IPS-18a (cell line): ENCODE data around the gene ENAH.
"Not testable (repeated sequence)": the region's sequence is repeated elsewhere in the genome, so short reads cannot be mapped to it uniquely, and the experiment has no call there.

Experiments
- H3K27ac ChIP-seq: one replicate; pipeline ENCODE4 v1.5.1; 2013; ENCODE audit warnings: low read length
- H3K27me3 ChIP-seq: one replicate; pipeline ENCODE4 v1.6.1; 2013; ENCODE audit warnings: mild to moderate bottlenecking, low read length; ENCODE audit not compliant: control insufficient read depth, insufficient read depth
- H3K36me3 ChIP-seq: one replicate; pipeline ENCODE4 v1.6.1; 2013; ENCODE audit warnings: low read depth, low read length; ENCODE audit not compliant: control insufficient read depth
- H3K4me1 ChIP-seq: one replicate; pipeline ENCODE4 v1.6.1; 2013; ENCODE audit warnings: low read depth, low read length; ENCODE audit not compliant: control insufficient read depth
- H3K4me3 ChIP-seq: one replicate; pipeline ENCODE4 v1.5.1; 2013; ENCODE audit warnings: low read length
- H3K9ac ChIP-seq: one replicate; pipeline ENCODE4 v1.6.1; 2013; ENCODE audit warnings: mild to moderate bottlenecking, low read length, moderate library complexity
- H3K9me3 ChIP-seq: one replicate; pipeline ENCODE4 v1.6.1; 2013; ENCODE audit warnings: low read depth, low read length; ENCODE audit not compliant: control insufficient read depth

ENAH gene

GRCh38 chr1:225480825-225481434 lies 172.0 kb downstream of the ENAH start:
- Histone ChIP-seq H3K9ac (no peak overlapping the region), H3K4me3 (no peak overlapping the region), H3K27me3 (no peaks in the 10 kb centered on the region), H3K27ac (no peak overlapping the region), H3K4me1 (no peaks in the 10 kb centered on the region), H3K36me3 (no peaks in the 10 kb centered on the region), H3K9me3 (no peaks in the 10 kb centered on the region)

GRCh38 chr1:225479996-225480720 lies 172.8 kb downstream of the ENAH start:
- H3K9me3 ChIP-seq, result no peaks in the 10 kb centered on the region
- no peaks in the 10 kb centered on the region for H3K4me1 ChIP-seq
- no peak overlapping the region for H3K9ac ChIP-seq
- no peak overlapping the region for H3K27ac ChIP-seq
- H3K4me3 ChIP-seq, result no peak overlapping the region
- no peaks in the 10 kb centered on the region for H3K36me3 ChIP-seq
- no peaks in the 10 kb centered on the region for H3K27me3 ChIP-seq

DNA sequence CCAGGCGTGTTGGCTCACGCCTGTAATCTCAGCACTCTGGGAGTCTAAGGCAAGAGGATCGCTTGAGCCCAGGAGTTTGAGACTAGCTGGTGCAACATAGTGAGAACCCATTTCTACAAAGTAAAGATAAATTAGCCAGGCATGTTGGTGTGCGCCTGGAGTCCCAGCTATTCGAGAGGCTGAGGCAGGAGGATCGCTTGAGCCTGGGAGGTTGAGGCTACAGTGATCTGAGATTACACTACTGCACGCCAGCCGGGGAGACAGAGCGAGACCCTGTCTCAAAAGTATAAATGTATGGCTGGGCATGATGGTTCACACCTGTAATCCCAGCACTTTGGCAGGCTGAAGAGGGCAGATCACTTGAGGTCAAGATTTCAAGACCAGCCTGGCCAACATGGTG lies 173.6 kb downstream of the ENAH start:
- no peaks in the 10 kb centered on the region for H3K36me3 ChIP-seq
- H3K27ac ChIP-seq, result no peak overlapping the region
- no peak overlapping the region for H3K9ac ChIP-seq
- H3K27me3 ChIP-seq, result no peaks in the 10 kb centered on the region
- no peaks in the 10 kb centered on the region for H3K9me3 ChIP-seq
- no peaks in the 10 kb centered on the region for H3K4me1 ChIP-seq
- no peak overlapping the region for H3K4me3 ChIP-seq

GRCh38 chr1:225477296-225477911 lies 175.5 kb downstream of the ENAH start:
- Histone ChIP-seq H3K4me1 (no peaks in the 10 kb centered on the region), H3K9ac (no peak overlapping the region), H3K27me3 (no peaks in the 10 kb centered on the region), H3K4me3 (no peak overlapping the region), H3K27ac (no peak overlapping the region), H3K9me3 (no peaks in the 10 kb centered on the region), H3K36me3 (no peaks in the 10 kb centered on the region)

DNA sequence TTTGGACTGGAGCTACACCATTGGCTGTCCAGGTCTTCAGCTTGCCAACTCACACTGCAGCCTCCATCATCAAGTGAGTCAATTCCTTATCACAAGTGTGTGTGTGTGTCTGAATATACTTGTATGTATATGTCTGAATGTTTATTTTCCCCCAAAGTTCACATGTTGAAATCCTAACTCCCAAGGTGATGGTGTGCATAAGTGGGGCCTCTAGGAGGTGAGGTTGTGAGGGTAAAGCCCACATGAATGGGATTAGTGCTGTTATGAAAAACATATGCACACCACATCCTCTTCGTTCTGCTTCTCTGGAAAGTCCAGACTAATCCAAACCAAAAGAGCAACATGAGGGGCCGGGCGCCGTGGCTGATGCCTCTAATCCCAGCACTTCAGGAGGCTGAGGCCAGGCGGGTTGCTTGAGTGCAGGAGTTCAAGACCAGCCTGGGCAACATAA lies 176.4 kb downstream of the ENAH start:
- H3K27ac ChIP-seq, result no peak overlapping the region
- H3K9ac ChIP-seq, result no peak overlapping the region
- no peaks in the 10 kb centered on the region for H3K36me3 ChIP-seq
- no peaks in the 10 kb centered on the region for H3K4me1 ChIP-seq
- no peaks in the 10 kb centered on the region for H3K9me3 ChIP-seq
- H3K27me3 ChIP-seq, result no peaks in the 10 kb centered on the region
- no peak overlapping the region for H3K4me3 ChIP-seq

DNA sequence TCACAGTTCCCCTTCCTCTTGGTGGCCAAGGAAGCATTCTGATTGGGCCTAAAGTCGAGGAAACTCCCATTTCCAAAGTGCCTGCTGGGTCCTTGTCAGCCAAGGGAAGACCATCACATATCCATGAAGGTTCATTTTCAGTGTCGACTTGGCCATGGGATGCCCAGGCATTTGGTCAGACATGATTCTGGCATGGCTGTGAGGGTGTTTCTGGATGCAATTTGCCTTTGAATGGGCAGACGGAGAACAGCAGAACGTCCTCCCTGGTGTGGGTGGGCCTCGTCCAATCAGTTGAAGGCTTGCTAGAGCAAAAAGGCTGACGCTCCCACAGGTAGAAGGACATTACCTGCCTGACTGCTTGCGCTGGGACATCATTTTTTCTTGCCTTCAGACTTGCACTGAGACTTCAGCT lies 176.8 kb downstream of the ENAH start:
- no peaks in the 10 kb centered on the region for H3K4me1 ChIP-seq
- no peak overlapping the region for H3K4me3 ChIP-seq
- no peaks in the 10 kb centered on the region for H3K27me3 ChIP-seq
- no peaks in the 10 kb centered on the region for H3K36me3 ChIP-seq
- no peak overlapping the region for H3K9ac ChIP-seq
- no peaks in the 10 kb centered on the region for H3K9me3 ChIP-seq
- no peak overlapping the region for H3K27ac ChIP-seq

DNA sequence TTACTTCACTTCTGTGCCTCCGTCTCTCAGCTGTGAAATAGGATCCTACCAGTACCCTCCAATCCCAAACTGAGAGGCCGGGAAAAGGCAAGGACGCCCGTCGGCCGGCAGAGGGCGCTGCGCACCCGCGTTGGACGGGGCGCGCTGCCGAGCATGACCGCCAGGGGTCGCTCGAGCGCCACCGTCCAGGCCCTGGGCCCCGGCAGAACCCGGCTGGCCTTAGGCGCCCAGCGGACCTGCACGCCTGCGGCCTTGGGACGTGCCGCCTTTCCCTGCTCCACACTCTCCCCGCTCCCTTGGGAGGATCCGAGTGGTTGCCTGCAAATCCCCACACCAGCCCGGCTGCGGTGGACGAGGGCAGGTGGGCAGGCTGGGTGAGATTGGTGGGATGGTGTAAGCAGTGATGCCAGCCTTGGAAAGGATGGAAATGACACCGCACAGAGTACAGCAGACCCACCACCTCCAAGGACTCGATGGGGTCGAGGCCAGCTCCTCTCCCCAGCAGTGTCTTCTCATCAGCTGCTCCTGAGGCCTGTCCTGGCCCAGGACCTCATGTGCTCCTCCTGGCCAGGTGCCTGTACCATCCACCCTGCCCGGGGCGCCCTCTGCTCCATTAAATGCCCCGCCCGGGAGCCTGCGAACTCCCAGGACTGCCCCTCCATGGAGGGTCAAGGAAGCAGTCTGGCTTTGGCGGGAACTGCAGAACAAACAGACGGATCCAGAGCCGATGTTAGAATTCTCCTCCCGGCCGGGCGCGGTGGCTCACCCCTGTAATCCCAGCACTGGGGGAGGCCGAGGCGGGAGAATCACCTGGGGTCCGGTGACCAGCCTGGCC lies 177.7 kb downstream of the ENAH start:
- Histone ChIP-seq H3K9ac (no peak overlapping the region), H3K36me3 (no peaks in the 10 kb centered on the region), H3K27ac (no peak overlapping the region), H3K27me3 (no peaks in the 10 kb centered on the region), H3K4me1 (no peaks in the 10 kb centered on the region), H3K9me3 (no peaks in the 10 kb centered on the region), H3K4me3 (no peak overlapping the region)

GRCh38 chr1:225474439-225474985 lies 178.4 kb downstream of the ENAH start:
- H3K27me3 ChIP-seq, result no peaks in the 10 kb centered on the region
- H3K27ac ChIP-seq, result no peak overlapping the region
- H3K9ac ChIP-seq, result no peak overlapping the region
- no peaks in the 10 kb centered on the region for H3K4me1 ChIP-seq
- H3K4me3 ChIP-seq, result no peak overlapping the region
- no peaks in the 10 kb centered on the region for H3K36me3 ChIP-seq
- H3K9me3 ChIP-seq, result no peaks in the 10 kb centered on the region

GRCh38 chr1:225473676-225474438 lies 179.1 kb downstream of the ENAH start:
- not testable (repeated sequence) for H3K9me3 ChIP-seq, H3K27ac ChIP-seq, H3K4me1 ChIP-seq, H3K9ac ChIP-seq, H3K36me3 ChIP-seq, H3K27me3 ChIP-seq, H3K4me3 ChIP-seq

DNA sequence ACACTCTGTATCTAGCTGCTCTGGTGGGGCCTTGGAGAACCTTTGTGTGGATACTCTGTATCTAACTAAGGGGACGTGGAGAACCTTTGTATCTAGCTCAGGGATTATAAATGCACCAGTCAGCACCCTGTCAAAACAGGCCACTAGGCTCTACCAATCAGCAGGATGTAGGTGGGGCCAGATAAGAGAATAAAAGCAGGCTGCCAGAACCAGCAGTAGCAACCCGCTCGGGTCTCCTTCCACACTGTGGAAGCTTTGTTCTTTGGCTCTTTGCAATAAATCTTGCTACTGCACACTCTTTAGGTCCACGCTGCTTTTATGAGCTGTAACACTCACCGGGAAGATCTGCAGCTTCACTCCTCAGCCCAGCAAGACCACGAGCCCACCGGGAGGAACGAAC lies 179.7 kb downstream of the ENAH start:
- not testable (repeated sequence) for H3K9ac ChIP-seq, H3K27me3 ChIP-seq, H3K9me3 ChIP-seq, H3K4me3 ChIP-seq, H3K27ac ChIP-seq, H3K36me3 ChIP-seq, H3K4me1 ChIP-seq
